Measurements from ENCODE around the gene TTYH2.

DNA sequence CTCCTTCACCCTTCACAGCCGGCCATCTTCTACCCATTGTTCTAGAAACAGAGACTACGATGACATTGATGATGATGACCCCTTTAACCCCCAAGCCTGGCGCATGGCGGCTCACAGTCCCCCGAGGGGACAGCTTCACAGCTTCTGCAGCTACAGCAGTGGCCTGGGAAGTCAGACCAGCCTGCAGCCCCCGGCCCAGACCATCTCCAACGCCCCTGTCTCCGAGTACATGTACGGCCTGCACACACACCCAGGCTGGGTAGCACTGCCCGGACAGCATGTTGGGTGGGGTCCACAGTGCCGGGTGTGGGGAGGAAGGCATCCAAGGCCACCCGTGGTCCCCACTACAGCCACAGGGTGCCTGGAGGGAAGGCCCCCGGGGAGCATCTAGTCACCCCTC lies 39.7 kb downstream of the TTYH2 start:
- TF ChIP-seq, protein P1, sequence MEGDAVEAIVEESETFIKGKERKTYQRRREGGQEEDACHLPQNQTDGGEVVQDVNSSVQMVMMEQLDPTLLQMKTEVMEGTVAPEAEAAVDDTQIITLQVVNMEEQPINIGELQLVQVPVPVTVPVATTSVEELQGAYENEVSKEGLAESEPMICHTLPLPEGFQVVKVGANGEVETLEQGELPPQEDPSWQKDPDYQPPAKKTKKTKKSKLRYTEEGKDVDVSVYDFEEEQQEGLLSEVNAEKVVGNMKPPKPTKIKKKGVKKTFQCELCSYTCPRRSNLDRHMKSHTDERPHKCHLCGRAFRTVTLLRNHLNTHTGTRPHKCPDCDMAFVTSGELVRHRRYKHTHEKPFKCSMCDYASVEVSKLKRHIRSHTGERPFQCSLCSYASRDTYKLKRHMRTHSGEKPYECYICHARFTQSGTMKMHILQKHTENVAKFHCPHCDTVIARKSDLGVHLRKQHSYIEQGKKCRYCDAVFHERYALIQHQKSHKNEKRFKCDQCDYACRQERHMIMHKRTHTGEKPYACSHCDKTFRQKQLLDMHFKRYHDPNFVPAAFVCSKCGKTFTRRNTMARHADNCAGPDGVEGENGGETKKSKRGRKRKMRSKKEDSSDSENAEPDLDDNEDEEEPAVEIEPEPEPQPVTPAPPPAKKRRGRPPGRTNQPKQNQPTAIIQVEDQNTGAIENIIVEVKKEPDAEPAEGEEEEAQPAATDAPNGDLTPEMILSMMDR (IDR thresholded peaks at IDR 0.05; ENCODE audit: poor library complexity, severe bottlenecking) = no peak
- TF ChIP-seq TAF1 (IDR thresholded peaks at IDR 0.05; ENCODE audit: low read depth) = no peak
- TF ChIP-seq EP300 (conservative IDR thresholded peaks at IDR 0.05; ENCODE audit: poor library complexity, severe bottlenecking) = no peak
- TF ChIP-seq RAD21 (conservative IDR thresholded peaks at IDR 0.05) = no peak
- no peak for TF ChIP-seq POLR2AphosphoS5 (IDR thresholded peaks at IDR 0.05)
- TF ChIP-seq EZH2 (IDR thresholded peaks at IDR 0.05; ENCODE audit: borderline replicate concordance, insufficient read depth, low read length, poor library complexity, severe bottlenecking) = no peak
- TF ChIP-seq, protein P2, sequence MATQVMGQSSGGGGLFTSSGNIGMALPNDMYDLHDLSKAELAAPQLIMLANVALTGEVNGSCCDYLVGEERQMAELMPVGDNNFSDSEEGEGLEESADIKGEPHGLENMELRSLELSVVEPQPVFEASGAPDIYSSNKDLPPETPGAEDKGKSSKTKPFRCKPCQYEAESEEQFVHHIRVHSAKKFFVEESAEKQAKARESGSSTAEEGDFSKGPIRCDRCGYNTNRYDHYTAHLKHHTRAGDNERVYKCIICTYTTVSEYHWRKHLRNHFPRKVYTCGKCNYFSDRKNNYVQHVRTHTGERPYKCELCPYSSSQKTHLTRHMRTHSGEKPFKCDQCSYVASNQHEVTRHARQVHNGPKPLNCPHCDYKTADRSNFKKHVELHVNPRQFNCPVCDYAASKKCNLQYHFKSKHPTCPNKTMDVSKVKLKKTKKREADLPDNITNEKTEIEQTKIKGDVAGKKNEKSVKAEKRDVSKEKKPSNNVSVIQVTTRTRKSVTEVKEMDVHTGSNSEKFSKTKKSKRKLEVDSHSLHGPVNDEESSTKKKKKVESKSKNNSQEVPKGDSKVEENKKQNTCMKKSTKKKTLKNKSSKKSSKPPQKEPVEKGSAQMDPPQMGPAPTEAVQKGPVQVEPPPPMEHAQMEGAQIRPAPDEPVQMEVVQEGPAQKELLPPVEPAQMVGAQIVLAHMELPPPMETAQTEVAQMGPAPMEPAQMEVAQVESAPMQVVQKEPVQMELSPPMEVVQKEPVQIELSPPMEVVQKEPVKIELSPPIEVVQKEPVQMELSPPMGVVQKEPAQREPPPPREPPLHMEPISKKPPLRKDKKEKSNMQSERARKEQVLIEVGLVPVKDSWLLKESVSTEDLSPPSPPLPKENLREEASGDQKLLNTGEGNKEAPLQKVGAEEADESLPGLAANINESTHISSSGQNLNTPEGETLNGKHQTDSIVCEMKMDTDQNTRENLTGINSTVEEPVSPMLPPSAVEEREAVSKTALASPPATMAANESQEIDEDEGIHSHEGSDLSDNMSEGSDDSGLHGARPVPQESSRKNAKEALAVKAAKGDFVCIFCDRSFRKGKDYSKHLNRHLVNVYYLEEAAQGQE (IDR thresholded peaks at IDR 0.05; ENCODE audit: borderline replicate concordance) = no peak
- TF ChIP-seq SMC3 (conservative IDR thresholded peaks at IDR 0.05; ENCODE audit: poor library complexity) = no peak
- no peak for TF ChIP-seq MXI1 (conservative IDR thresholded peaks at IDR 0.05; ENCODE audit: poor library complexity, severe bottlenecking)
